OCI-LY3 (cell line): Measurements from ENCODE around the gene THTPA.

Source experiments
- CTCF ChIP-seq: fragments of 200-600, 300-600 bp; sonication (generic); IDR thresholded peaks from 2 replicates; pipeline ENCODE4 v1.5.1; 2014; ENCODE audit warnings: antibody characterized with exemption, low read length, low read depth
- EZH2phosphoT487 ChIP-seq: fragments of 200-600 bp; shearing (Covaris generic); IDR thresholded peaks from 2 replicates; pipeline ENCODE4 v1.6.1; 2018; ENCODE audit warnings: antibody characterized with exemption, mixed run types, low read depth

- TF ChIP-seq CTCF (no peak), EZH2phosphoT487 (no peak)
Observed at GRCh38 chr14:23518709-23519108, 37.4 kb upstream of the THTPA start.
